B cell (primary cell): ENCODE results near the gene OR11H7.
"Not testable (repeated sequence)": the region's sequence is repeated elsewhere in the genome, so short reads cannot be mapped to it uniquely, and the experiment has no call there.

Experiments
- EZH2 ChIP-seq: IDR thresholded peaks from 2 replicates; pipeline ENCODE4 v1.6.1; 2012; ENCODE audit warnings: borderline replicate concordance, low read depth, mild to moderate bottlenecking, moderate library complexity, low read length; ENCODE audit not compliant: insufficient read depth, poor library complexity, severe bottlenecking
- TF ChIP-seq, protein P1 (sequence below): fragments of 200-600 bp; IDR thresholded peaks from one replicate; pipeline ENCODE4 v1.8.0; 2022; ENCODE audit warnings: antibody characterized with exemption, mild to moderate bottlenecking

DNA sequence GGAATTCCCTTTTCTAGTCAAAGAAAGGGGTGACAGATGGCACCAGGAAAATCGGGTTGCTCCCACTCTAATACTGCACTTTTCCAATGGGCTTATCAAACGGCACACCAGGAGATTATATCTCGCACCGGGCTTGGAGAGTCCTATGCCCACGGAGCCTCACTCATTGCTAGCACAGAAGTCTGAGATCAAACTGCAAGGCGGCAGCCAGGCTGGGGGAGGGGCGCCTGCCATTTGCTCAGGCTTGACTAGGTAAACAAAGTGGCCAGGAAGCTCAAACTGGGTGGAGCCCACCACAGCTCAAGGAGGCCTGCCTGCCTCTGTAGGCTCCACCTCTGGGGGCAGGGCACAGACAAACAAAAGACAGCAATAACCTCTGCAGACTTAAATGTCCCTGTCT is 51.5 kb downstream of the OR11H7 start:
- TF ChIP-seq, protein P1, sequence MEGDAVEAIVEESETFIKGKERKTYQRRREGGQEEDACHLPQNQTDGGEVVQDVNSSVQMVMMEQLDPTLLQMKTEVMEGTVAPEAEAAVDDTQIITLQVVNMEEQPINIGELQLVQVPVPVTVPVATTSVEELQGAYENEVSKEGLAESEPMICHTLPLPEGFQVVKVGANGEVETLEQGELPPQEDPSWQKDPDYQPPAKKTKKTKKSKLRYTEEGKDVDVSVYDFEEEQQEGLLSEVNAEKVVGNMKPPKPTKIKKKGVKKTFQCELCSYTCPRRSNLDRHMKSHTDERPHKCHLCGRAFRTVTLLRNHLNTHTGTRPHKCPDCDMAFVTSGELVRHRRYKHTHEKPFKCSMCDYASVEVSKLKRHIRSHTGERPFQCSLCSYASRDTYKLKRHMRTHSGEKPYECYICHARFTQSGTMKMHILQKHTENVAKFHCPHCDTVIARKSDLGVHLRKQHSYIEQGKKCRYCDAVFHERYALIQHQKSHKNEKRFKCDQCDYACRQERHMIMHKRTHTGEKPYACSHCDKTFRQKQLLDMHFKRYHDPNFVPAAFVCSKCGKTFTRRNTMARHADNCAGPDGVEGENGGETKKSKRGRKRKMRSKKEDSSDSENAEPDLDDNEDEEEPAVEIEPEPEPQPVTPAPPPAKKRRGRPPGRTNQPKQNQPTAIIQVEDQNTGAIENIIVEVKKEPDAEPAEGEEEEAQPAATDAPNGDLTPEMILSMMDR = not testable (repeated sequence)
- TF ChIP-seq EZH2 = not testable (repeated sequence)
